Measurements from ENCODE around the gene ARAF. TPM values are rescaled to one million over a fixed set of nuclear protein-coding genes. Genes with fewer than 3 reads are reported as not detected.

Gene ARAF
- total RNA-seq, 1 donor from 2014 or later, result 44.0 TPM

DNA sequence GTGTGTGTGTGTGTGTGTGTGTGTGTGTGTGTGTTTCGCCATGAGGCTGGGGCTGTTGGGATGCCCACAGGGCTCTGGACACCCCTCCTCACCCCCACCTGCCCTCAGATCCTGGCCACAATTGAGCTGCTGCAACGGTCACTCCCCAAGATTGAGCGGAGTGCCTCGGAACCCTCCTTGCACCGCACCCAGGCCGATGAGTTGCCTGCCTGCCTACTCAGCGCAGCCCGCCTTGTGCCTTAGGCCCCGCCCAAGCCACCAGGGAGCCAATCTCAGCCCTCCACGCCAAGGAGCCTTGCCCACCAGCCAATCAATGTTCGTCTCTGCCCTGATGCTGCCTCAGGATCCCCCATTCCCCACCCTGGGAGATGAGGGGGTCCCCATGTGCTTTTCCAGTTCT lies 10.2 kb downstream of the ARAF start:
- Histone ChIP-seq H3K27ac (ENCODE audit: low read depth, low read length) (no peak overlapping the region), H3K4me3 (ENCODE audit: insufficient read depth, low read depth, low read length) (no peak overlapping the region), H4K20me1 (ENCODE audit: insufficient read depth, low read length) (no peaks in the 10 kb centered on the region), H3K36me3 (ENCODE audit: insufficient read depth, low read length) (peaks cover 4% of the 10 kb centered on the region), H3K4me2 (ENCODE audit: low read length) (no peak overlapping the region), H3K9me3 (ENCODE audit: insufficient read depth, low read depth, low read length) (no peaks in the 10 kb centered on the region), H2AFZ (ENCODE audit: low read depth, low read length) (no peak overlapping the region), H3K79me2 (ENCODE audit: insufficient read depth, low read length) (no peaks in the 10 kb centered on the region), H3K27me3 (ENCODE audit: insufficient read depth, low read length) (no peaks in the 10 kb centered on the region), H3K4me1 (ENCODE audit: insufficient read depth, low read length) (peaks cover 7% of the 10 kb centered on the region), H3K9ac (ENCODE audit: low read length) (no peak overlapping the region)
- no peak for TF ChIP-seq EZH2 (IDR thresholded peaks at IDR 0.05; ENCODE audit: insufficient read depth, low read length)
- TF ChIP-seq, protein P1, sequence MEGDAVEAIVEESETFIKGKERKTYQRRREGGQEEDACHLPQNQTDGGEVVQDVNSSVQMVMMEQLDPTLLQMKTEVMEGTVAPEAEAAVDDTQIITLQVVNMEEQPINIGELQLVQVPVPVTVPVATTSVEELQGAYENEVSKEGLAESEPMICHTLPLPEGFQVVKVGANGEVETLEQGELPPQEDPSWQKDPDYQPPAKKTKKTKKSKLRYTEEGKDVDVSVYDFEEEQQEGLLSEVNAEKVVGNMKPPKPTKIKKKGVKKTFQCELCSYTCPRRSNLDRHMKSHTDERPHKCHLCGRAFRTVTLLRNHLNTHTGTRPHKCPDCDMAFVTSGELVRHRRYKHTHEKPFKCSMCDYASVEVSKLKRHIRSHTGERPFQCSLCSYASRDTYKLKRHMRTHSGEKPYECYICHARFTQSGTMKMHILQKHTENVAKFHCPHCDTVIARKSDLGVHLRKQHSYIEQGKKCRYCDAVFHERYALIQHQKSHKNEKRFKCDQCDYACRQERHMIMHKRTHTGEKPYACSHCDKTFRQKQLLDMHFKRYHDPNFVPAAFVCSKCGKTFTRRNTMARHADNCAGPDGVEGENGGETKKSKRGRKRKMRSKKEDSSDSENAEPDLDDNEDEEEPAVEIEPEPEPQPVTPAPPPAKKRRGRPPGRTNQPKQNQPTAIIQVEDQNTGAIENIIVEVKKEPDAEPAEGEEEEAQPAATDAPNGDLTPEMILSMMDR (IDR thresholded peaks at IDR 0.05; ENCODE audit: insufficient read depth, low read depth, low read length), result no peak
- Mint-ChIP-seq H3K4me1 (ENCODE audit: low read depth, unreplicated experiment) (peaks cover 6% of the 10 kb centered on the region), H3K27me3 (ENCODE audit: low read depth, unreplicated experiment) (no peaks in the 10 kb centered on the region), H3K9me3 (ENCODE audit: unreplicated experiment) (no peaks in the 10 kb centered on the region), H3K36me3 (ENCODE audit: low read depth, unreplicated experiment) (peaks cover 6% of the 10 kb centered on the region), H3K4me3 (ENCODE audit: unreplicated experiment) (no peak overlapping the region), H3K27ac (ENCODE audit: unreplicated experiment) (no peak overlapping the region)
- no peak for DNase-seq (ENCODE audit: low read depth)
- FAIRE-seq, result no peak

DNA sequence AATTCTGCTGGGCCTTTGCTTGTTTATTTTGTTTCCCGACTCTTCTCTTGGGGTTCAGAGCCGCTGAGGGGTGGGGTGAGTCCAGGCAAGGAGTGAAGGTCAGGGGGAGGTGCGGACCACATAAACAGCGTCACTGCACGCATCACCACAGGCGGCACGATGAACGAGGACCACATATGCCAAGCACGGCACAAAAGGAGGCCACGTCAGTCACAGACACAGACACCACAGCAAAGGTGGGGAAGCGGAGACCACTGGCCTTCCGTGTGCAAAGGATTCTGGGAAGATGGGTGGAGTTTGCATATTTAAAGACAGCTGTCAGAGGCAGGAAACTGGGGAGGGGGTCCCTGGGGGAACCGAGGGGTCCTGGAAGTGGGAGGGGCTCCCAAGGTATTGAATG lies 10.9 kb downstream of the ARAF start:
- Histone ChIP-seq H3K79me2 (ENCODE audit: insufficient read depth, low read length) (no peaks in the 10 kb centered on the region), H3K27ac (ENCODE audit: low read depth, low read length) (no peak overlapping the region), H3K9ac (ENCODE audit: low read length) (no peak overlapping the region), H3K9me3 (ENCODE audit: insufficient read depth, low read depth, low read length) (no peaks in the 10 kb centered on the region), H2AFZ (ENCODE audit: low read depth, low read length) (no peak overlapping the region), H3K4me3 (ENCODE audit: insufficient read depth, low read depth, low read length) (no peak overlapping the region), H3K4me2 (ENCODE audit: low read length) (no peak overlapping the region), H3K36me3 (ENCODE audit: insufficient read depth, low read length) (peaks cover 4% of the 10 kb centered on the region), H4K20me1 (ENCODE audit: insufficient read depth, low read length) (no peaks in the 10 kb centered on the region), H3K27me3 (ENCODE audit: insufficient read depth, low read length) (no peaks in the 10 kb centered on the region), H3K4me1 (ENCODE audit: insufficient read depth, low read length) (peaks cover 7% of the 10 kb centered on the region)
- Mint-ChIP-seq H3K9me3 (ENCODE audit: unreplicated experiment) (no peaks in the 10 kb centered on the region), H3K27me3 (ENCODE audit: low read depth, unreplicated experiment) (no peaks in the 10 kb centered on the region), H3K4me1 (ENCODE audit: low read depth, unreplicated experiment) (peaks cover 7% of the 10 kb centered on the region), H3K4me3 (ENCODE audit: unreplicated experiment) (no peak overlapping the region), H3K36me3 (ENCODE audit: low read depth, unreplicated experiment) (peaks cover 6% of the 10 kb centered on the region), H3K27ac (ENCODE audit: unreplicated experiment) (no peak overlapping the region)
- TF ChIP-seq, protein P1 (IDR thresholded peaks at IDR 0.05; ENCODE audit: insufficient read depth, low read depth, low read length), result no peak
- no peak for TF ChIP-seq EZH2 (IDR thresholded peaks at IDR 0.05; ENCODE audit: insufficient read depth, low read length)
- DNase-seq (ENCODE audit: low read depth), result no peak
- FAIRE-seq, result no peak

- H3K9me3 Mint-ChIP-seq (ENCODE audit: unreplicated experiment), result no peaks in the 10 kb centered on the region
- H3K9me3 ChIP-seq (ENCODE audit: insufficient read depth, low read depth, low read length), result no peaks in the 10 kb centered on the region
- H3K4me1 Mint-ChIP-seq (ENCODE audit: low read depth, unreplicated experiment), result peaks cover 14% of the 10 kb centered on the region
- peak overlapping the region; percentile 69 for H3K4me2 ChIP-seq (ENCODE audit: low read length)
- H2AFZ ChIP-seq (ENCODE audit: low read depth, low read length), result no peak overlapping the region
- no peak overlapping the region for H3K4me3 Mint-ChIP-seq (ENCODE audit: unreplicated experiment)
- H4K20me1 ChIP-seq (ENCODE audit: insufficient read depth, low read length), result no peaks in the 10 kb centered on the region
- DNase-seq (ENCODE audit: low read depth) (no peak), FAIRE-seq (no peak)
- no peaks in the 10 kb centered on the region for H3K27me3 Mint-ChIP-seq (ENCODE audit: low read depth, unreplicated experiment)
- H3K36me3 ChIP-seq (ENCODE audit: insufficient read depth, low read length), result peaks cover 4% of the 10 kb centered on the region
- H3K79me2 ChIP-seq (ENCODE audit: insufficient read depth, low read length), result no peaks in the 10 kb centered on the region
- H3K4me1 ChIP-seq (ENCODE audit: insufficient read depth, low read length), result peaks cover 8% of the 10 kb centered on the region
- H3K4me3 ChIP-seq (ENCODE audit: insufficient read depth, low read depth, low read length), result no peak overlapping the region
- TF ChIP-seq, protein P1 (IDR thresholded peaks at IDR 0.05; ENCODE audit: insufficient read depth, low read depth, low read length), result no peak
- H3K27ac ChIP-seq (ENCODE audit: low read depth, low read length), result peak overlapping the region; percentile 3
- H3K27me3 ChIP-seq (ENCODE audit: insufficient read depth, low read length), result no peaks in the 10 kb centered on the region
- peak overlapping the region; percentile 50 for H3K9ac ChIP-seq (ENCODE audit: low read length)
- H3K27ac Mint-ChIP-seq (ENCODE audit: unreplicated experiment), result peak overlapping the region; percentile 78
- H3K36me3 Mint-ChIP-seq (ENCODE audit: low read depth, unreplicated experiment), result peaks cover 6% of the 10 kb centered on the region
Observed at GRCh38 chrX:47572773-47573340, 11.9 kb downstream of the ARAF start.

Data from astrocyte (in vitro differentiated cells and primary cell).